SK-N-MC (cell line): Measurements from ENCODE around the gene IL10RB.

Experiments
- EZH2 ChIP-seq: fragments of 200-600 bp; sonication (generic); IDR thresholded peaks from one replicate; pipeline ENCODE4 v1.6.1; 2017; ENCODE audit warnings: antibody characterized with exemption
- POLR2AphosphoS5 ChIP-seq: IDR thresholded peaks from 2 replicates; pipeline ENCODE4 v1.6.1; 2012; ENCODE audit warnings: mild to moderate bottlenecking, low read depth, low read length, borderline replicate concordance

- TF ChIP-seq EZH2 (no peak), POLR2AphosphoS5 (no peak)
Measured at GRCh38 chr21:33249331-33250002, 16.7 kb upstream of the IL10RB start.
